Right hindlimb (tissue), 1 donor: ENCODE results near the gene AIP.

Experiments
- DNase-seq: peaks from one replicate; pipeline ENCODE4 v3.0.0-alpha.2; 2018

Gene AIP

DNA sequence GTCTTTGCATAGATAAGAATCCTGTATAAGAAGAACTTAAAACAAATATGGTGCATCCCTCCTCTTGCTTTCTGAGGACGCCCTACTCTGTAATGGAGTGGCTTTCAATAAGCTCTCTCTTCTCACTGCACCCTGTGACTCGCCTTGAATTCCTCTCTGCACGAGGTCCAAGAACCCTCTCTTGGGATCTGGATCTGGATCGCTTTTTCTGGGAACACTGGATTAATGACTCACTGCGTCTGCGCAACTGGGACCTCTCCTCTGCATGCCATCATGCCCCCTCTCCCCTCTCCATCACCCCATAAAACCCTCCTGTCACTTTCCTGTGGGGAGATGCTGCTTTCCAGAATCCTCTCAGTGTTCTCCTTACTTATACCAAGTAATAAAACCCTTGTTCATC lies 55.5 kb downstream of the AIP start:
- no peak for DNase-seq

DNA sequence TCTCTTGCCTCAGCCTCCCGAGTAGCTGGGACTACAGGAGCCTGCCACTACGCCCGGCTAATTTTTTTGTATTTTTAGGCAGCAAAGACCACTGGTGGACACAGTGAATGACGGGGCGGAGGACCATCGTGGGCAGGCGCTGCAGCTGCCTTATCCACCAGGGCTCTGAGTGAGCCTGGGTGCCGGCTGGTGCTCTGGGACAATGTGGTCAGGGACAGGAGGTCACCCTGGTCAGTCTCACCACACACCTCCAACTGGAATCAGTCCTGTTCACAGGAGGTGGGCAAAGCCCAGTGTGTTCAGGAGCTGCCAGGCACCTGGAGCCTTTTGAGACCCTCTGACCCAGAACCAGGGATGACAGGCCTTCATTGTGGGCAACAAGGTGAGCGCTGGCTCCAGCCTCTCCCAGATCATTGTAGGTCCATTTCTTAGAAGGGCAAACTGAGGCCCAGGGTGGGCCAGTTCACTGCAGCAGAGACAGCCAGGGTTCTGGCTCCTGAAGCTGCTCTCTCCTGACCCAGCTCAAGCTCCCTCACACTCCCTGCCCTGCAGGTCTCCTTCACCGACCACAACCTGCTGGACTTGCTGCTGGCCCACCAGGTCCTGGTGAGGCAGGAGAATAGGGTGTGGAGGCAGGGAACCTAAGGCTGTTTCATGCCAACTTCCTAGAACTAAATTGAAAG lies 56.1 kb downstream of the AIP start:
- no peak for DNase-seq

DNA sequence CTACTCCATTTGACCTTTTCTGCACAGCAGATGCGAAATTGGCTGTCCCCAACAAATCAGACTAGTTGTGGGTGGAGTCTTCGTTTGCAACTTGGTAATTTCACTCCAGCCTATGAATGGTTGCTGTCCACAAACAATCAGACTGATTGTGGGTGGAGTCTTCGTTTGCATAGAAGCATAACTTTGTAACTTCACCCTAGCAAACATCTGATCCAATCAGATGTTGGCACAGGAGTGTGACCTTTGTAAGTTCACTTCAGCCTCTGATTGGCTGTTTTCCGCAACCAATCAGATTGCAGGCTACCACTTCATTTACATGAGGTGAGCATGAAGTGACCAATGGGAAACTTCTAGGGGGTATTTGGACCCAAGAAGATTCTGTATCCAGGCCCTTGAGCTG lies 56.7 kb downstream of the AIP start:
- DNase-seq: no peak
